HEK293T (cell line): ENCODE results near the gene TSPAN9.

ENCODE experiments used
- FOXK2 ChIP-seq: fragments of 450-650 bp; IDR thresholded peaks from 2 replicates; pipeline ENCODE4 v1.6.1; 2016; ENCODE audit warnings: mild to moderate bottlenecking
- FOXM1 ChIP-seq: fragments of 450-650 bp; IDR thresholded peaks from 2 replicates; pipeline ENCODE4 v1.6.1; 2017; ENCODE audit warnings: mild to moderate bottlenecking, borderline replicate concordance
- HDGF ChIP-seq: fragments of 450-650 bp; IDR thresholded peaks from 2 replicates; pipeline ENCODE4 v1.6.1; 2017; ENCODE audit warnings: antibody characterized with exemption, borderline replicate concordance
- NFRKB ChIP-seq: fragments of 450-650 bp; IDR thresholded peaks from 2 replicates; pipeline ENCODE4 v1.6.1; 2016; ENCODE audit warnings: mild to moderate bottlenecking, moderate library complexity
- SUZ12 ChIP-seq: fragments of 450-650 bp; IDR thresholded peaks from 2 replicates; pipeline ENCODE4 v1.6.1; 2016; ENCODE audit warnings: mild to moderate bottlenecking
- TARDBP ChIP-seq: fragments of 450-650 bp; IDR thresholded peaks from 2 replicates; pipeline ENCODE4 v1.6.1; 2016

GRCh38 chr12:3317841-3318501 lies 240.8 kb downstream of the TSPAN9 start:
- TF ChIP-seq SUZ12 (no peak), HDGF (no peak), FOXM1 (no peak), FOXK2 (no peak), TARDBP (no peak), NFRKB (no peak)
